HG02763 (cell line): Measurements from ENCODE around the gene CLIC5.

Experiments used
- ATAC-seq: cut with Tn5 transposase; IDR thresholded peaks from one replicate; pipeline ENCODE4 v1.9.1; 2021; ENCODE audit warnings: mild to moderate bottlenecking, moderate library complexity; ENCODE audit not compliant: unreplicated experiment

The CLIC5 gene

DNA sequence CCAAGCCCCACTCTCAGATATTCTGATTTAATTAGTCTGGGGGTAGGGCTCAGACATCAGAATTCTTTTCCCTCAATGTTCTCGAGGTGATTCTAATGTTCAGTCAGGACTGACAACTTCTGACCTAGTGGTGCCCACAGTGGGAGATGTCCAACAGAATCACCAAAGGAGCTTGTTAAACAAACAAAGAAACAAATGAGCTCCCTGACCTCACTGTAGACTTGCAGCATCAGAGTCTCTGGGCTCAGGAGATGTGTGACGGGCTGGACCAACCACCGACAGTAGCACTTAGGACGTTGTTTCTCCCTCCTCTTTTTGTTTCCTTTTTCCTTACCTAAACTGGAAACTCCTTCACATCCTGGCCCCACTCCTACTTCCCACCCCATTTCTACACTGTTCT is 49.3 kb downstream of the CLIC5 start:
- ATAC-seq, result no peak

DNA sequence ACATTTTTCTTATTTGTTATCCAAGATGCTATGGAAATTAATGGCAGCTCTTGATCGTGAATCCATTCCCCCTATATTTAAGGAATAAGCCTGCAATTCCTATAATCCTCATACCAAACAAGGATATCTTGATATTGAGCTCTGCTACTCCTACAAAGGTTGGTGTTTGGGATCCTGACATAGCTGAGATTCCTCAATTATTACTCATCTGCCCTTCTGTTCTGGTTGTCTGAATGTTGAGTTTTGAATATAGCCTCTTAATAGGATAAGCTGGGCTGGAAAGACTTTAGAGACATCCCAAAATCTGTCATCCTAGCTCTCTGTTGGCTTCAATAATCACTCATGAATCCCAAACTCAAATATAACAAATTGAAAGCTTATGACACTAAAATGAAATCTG is 49.9 kb downstream of the CLIC5 start:
- no peak for ATAC-seq

DNA sequence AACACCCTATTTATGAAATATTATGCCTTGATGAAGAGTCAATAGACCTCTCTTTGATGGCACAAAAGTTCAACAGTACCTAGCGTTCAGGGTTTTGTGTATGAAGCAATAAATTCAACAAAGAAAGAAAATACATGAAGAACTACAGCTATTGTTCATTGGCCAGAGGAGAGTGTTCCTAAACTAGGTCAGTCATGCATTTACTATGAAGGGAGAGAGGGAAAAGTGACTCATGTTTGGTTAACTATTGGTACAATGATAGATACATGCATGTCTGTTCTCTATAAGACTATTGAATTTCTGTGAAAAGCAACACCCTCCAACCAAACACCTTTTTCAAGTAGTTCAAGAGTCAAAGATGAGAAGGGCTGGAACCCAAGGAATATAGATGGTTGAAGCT is 50.7 kb downstream of the CLIC5 start:
- no peak for ATAC-seq

DNA sequence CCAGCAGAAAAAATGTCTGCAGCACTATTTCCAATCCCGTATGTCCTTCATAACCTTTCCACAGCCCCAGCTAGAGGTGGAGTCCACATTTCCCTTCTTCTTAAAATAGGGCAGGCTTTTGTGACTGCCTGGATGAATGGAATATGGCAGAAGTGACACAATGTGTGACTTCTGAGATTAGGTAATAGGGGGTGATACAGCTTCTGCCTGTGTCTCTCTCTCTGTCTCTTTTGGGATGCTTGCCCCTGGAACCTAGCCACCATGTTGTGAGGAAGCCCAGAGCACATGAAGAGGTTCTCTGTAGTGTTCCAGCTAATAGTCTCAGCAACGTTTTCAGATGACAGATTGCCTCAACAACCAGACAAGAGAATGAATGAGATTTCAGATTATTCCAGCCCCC is 51.4 kb downstream of the CLIC5 start:
- ATAC-seq, result no peak

DNA sequence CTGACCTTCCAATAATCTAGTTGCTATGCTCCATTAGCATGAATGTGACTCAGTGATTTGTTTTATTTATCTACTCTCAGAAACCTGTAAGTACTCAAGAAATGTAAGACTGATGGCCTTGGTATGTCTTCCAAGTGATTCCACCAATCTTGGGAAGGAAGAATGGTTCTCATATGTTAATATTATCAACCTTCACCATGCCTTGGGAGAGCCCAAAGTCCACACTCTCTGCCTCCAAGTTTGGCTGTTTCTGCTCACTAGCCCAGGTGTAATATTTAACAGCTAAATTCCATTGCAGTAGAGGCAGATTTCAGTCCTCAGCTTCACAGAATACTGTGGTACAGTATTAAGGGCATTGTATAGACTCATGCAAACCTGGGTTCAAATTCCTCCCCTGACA is 51.8 kb downstream of the CLIC5 start:
- no peak for ATAC-seq

DNA sequence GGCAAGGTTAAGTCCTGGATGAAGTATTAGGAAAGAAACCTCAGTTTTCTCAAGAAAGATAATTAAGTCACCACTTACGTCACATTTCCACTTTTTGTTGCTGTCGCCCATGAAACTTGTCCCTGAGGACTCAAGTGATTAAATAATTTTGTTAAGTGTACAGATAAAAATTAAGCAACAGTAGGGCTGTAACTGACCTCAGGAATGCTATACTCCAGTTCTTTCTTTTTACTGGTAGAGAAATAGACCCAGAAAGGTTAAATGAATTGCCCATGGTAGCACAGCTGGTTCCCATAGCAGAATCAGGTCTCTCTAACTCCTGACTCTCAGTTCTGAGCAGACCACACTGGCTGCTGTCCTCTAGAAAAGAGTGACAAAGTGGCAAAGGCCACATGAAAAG is 54.5 kb downstream of the CLIC5 start:
- ATAC-seq, result no peak

DNA sequence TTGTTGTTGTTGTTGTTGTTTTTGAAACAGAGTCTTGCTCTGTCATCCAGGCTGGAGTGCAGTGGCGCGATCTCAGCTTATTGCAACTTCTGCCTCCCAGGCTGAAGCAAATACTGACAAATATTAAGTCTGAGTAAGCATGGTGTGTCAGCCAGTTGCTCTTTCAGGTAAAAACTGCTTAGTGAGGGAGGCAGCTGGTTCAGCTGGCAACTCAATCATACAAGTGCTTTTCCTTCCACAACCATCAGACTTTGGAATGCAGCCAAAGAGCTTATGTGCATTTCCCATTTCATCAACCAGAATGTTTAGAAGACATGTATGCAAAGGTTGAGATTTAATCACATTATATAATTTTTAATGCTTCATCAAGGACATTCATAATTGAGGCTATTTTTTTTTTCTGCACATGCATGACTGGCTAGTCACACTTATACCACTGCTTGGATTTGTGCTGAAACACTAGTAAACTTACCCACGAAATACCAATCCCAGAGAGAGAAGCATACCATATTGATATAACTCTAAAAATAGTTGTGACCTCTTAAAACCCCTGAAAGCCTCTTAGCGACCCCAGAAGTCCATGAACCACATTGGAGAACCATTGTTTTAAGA is 56.0 kb downstream of the CLIC5 start:
- ATAC-seq, result no peak

DNA sequence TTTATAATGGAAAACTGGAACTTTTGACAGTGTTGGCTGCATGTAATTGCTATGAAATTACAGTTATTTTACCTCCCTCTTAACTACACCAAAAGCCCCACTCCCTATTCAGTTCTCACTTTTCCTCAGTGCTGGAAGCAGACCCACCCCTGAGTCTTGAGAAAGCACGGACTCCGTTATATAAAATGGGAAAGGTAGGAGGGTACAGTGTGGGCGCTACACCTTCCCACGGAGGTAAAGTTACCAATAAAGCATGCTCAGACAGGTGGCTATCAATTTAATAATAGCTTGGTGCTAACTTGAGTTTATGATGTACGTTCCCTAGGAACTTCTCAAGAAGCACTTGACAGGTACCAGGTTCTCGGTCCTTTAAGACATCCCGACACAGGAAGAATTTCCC is 59.0 kb downstream of the CLIC5 start:
- no peak for ATAC-seq

DNA sequence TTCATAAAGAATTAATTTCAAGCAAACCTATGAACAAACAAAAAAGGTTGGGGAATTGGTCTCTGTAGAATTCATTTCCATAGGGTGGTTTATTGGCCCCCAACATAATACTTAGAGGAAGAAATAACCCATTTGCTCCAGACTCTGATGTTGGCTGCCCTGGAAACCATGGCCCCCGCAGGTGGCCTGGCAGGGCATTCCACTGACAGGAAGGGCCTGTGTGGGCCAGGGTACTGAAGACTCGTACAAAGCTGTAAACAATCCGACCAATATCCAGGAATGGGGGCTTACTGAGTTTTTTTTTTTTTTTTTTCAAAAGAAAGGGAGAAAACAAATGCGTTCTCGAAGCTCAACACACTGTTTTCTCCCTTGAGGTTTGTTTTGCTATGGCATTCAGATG is 59.5 kb downstream of the CLIC5 start:
- ATAC-seq, result no peak

DNA sequence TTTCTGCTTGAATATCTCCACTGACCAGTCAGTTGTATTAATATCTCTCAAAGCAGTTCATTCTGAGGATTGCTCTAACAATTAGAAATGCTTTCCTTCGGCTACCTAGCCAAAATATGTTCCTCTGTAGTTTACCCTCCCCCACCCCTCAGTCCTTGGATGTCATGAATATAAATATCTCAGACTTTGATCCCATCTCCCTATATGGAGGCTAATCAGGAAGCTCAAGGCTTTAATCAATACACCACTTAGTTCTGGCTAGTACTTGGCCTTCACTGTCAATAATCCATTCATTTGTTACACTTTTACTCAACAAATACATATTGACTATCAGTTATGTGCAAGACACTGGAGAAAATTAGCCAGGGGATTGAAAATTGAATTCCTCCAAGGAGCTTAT is 60.1 kb downstream of the CLIC5 start:
- ATAC-seq, result no peak

DNA sequence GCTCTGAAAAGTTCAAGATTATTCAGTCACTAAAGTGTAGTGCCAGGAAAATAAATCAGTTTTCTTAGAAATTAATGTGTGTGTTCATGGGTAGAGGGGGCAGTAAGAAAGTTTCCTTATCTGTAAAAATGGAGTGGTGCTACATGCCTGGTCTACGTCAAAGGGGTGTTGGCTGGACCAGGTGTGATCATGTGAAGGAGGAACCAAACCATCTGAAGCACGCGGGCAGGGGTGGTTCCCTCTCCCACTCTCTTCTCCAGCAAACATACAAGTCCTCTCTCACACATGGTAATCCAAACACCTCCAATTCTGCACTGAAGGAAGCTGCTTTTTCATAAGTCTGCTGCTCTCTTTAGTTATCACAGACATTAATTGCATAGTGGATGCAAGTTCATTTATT is 63.1 kb downstream of the CLIC5 start:
- ATAC-seq, result no peak

DNA sequence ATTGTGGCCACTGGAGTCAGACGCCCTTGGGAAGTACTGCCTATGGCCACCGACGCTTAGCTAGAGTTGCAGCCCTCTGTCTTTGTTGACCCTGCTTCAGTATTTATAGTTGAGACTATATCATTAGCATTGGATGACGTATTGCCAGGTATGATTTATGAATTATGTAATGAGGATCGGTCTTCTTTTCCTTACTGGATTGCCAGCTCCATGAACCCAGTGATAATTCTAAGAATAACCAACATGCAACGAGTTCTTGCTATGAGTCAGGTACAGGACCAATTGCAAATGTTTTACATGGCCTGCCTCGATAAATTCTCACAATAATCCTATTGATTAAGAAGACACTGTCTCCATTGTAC is 63.5 kb downstream of the CLIC5 start:
- no peak for ATAC-seq

DNA sequence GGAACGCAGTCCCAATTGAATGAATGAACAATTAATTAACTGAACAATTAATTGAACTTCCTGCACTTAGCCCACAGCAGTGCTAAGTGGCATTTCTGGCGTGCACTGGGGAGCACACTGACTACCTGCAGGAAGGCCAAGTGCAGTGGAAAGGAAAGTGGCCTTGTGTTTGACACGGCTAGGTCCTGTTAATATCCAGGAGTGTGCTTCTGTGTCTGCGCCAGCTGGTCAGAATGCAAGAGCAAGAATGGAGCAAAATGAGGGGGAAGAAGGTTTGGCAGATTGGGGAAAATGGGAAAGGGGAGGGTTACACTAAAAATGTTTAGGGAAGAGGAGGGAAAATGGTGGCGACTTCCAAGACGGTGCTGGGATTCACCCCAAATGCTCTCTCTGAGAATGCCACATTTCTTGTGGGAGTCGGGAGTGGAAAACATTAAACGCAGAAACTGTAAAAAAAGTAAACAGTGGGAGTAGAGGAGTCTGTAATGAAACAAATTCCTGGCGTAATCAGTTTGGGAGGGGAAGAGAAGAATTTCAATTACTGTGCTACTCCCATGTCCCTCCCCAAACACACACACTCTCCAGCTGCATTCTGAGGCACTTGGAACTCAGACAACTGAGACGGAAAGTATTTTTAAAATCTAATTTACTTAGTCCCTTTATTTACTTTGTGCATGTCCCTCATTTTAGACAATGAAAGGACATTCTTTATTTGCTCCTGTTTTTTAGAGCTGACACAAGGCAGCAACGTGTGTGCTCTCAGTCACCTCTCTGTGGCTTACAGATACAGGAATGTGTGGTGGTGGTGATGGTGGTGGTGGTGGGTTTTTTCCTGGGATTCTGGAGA is 64.1 kb downstream of the CLIC5 start:
- ATAC-seq, result no peak

DNA sequence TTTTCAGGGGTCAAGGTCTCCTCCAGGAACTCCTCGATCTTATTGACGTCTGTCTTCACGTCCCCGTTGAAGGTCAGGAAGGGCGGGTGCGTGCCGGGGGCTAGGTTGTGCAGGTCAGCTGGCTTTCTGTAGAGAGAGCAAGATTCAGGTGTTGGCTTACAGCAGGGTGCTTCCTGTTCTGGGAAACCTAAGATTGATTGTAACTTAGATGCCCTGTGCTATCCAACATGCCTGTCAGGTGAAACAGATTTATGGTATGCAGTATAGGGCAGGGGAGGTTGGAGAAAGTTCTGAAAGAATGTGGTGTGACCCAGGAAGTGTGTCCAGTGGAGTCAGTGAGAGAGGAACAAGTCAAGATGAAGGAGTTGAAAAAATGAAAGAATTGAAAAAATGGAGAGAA is 66.4 kb downstream of the CLIC5 start:
- no peak for ATAC-seq

DNA sequence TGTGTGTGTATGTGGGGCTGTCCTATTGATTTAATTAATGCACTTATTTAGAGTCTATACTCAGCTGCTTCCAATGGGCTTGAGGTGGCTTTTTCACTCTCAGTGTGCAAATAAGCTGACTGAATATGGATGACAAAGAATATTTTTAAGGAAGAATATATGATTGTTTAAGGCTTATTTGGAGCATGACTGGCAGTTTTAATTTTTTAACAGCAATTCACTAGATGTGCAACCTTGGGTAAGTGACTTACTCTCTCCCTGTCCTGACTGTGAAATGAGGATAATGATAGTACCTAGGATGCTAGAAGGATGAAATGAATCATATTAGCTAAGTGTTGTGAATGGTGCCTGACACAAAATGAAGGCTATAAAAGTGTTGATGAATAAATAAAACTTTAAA is 67.9 kb downstream of the CLIC5 start:
- ATAC-seq, result no peak

DNA sequence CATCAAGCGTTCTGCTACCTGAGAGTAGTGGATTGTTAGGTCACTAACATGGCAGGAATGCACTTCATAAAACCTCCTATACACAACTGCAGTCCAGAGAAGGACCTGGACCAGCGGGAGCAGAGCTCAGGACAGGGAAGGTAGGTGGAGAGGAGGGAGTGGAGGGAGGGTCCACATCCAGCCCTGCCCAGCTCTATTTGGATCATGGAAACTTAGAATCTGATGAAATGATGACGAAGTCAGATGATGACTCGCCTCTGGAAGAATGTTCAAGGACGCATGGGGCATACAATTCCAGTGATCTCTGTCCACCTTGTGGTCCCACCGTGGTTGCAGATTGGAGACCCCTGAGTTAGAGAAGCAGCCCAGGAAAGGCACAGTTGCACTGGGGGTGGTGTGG is 68.8 kb downstream of the CLIC5 start:
- ATAC-seq, result no peak

DNA sequence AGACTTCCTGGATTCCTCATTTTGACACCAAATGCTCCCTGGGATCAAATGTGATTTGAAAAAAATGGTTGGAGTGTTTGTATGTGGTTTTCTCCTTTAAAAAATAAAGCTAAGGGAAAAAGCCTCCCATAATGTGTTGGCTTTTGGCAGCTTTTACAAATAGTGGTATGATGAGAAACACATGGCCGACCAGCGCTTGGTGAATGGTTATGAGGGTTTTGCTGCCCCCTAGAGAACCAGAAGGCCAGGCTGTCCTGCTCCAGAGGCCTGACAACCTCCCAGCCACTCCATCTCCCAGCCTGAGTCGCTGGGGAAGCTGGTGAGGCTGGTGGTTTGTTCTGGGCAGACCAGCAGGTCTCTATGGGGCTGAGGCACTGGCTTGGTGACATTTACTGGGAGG is 69.3 kb downstream of the CLIC5 start:
- no peak for ATAC-seq

DNA sequence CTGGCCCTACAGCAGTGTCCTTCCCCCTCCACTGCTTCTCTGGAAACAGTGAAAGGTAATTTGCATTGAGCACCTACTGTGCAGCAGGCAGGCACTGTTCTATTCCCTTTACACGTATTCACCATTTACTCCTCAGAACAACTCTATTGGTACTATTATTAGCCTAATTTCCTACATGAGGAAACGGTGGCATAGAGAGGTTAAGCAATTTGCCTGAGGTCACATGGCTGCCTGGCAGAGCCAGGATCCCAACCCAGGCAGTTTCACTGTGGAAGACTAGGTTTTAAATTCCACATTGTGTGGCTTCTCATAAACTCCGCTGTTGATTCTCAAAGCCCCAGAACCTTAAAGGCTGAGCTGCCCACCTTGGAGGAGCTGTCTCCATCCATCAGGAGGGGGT is 72.7 kb downstream of the CLIC5 start:
- no peak for ATAC-seq

DNA sequence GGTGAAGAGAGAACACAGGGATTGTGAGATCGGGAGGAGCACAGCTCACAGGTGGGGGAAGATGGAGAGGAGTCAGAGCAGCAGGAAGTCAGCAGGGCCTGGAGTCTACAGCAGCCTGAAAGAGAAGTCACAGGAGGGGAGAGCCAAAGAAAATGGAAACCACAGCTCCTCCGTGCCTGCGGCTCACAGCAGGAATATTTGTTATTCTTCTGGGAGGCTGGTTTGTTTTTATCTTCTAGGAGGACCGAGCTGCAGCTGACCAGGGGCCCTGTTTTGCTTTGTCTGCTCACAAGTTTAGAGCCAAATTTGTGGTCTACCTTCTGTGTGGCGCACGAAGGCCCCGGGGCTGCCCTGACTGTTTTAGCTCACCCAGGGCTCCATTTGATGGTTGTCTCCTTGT is 81.8 kb downstream of the CLIC5 start:
- no peak for ATAC-seq

DNA sequence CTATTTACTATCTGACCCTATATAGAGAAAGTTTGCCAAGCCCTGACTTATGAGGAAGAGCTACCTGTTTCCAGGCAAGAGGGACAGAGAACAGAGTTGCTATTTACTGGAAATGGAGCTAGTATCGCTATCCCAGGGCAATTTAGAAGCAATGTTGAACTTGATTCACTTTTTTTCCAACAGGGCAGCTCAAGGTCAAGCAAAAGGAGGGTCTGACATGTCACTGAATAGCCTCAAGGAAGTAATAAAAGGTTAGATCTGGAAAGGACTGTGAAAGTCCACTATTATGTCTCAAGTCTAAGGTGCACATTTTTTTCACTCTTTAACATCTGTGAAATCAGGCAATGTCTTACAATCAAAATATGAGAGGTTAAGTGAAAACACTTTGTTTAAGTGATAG is 84.4 kb downstream of the CLIC5 start:
- ATAC-seq, result no peak

DNA sequence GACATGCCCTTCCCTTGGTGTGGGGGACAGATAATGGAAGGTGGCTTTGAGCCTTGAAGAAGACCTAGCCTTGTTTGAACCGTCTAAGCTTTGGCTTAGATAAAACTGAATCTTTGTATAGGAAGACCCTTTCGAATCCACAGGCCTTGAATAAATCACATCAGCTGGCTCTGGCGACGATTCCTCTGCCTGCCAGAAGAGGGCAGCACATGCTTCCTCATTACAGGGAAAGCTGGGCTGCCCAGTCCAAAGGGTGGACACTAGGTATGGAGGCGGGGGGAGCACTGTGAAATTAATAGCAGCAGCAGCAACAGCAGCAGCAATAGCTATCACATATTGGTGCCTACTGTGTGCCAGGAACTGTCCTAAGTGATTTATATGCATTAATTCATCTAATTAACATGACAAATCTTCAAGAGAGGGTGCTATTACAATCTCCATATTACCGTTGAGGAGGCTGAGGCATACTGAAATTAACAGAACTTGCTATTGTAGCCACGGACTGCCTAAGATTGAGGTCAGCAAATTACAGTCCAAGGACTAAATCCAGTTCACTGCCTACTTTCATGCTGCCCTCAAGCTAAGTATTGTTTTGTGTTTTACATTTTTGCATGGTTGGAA is 85.1 kb downstream of the CLIC5 start:
- ATAC-seq, result no peak
